ENCODE measurements around the gene CCDC82. TPM values are rescaled to one million over a fixed set of nuclear protein-coding genes. Genes with fewer than 3 reads are reported as not detected.

The CCDC82 gene
- total and polyA plus RNA-seq, 7 donors, result 6.3 to 21.4 (median 8.6) TPM

DNA sequence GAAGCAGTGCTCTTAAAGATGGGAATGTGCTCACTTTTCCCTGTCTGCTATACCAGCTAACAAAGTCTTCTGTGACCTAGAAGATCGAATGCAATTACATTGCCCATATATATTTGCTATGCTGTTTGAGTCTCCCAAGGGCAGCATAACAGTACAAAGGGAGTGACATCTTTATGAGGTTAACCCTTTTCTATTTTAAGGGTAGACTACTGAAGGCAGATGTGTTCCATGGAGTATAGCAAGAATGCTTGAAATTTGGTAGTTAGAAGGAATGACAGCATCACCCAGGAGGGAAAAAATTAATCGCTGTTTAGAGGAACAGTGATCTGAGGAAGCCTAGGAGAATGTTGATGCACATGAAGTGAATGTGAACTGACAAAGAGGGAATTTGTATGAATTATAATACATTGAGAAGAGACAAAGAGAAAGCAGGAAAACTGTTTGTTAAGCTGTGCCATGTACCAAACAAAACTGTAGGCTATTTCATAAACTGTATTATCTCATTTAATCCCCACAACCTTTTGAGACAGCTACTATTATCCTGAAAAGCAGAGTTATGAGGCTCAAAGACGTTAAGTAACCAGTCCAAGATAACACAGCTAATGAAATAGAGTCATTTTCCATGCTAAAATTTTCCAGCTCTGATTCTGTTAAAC is 59.7 kb downstream of the CCDC82 start:
- Histone ChIP-seq H3K27ac (no peak overlapping the region), H3K9me3 (no peaks in the 10 kb centered on the region), H3K27me3 (ENCODE audit: insufficient read depth in 3 of 3, low read length in 2 of 3) (no peaks in the 10 kb centered on the region), H3K4me3 (no peak overlapping the region), H3K36me3 (ENCODE audit: insufficient read depth in 1 of 2, low read depth in 1 of 2) (no peaks in the 10 kb centered on the region), H3K4me1 (no peaks in the 10 kb centered on the region)
- ATAC-seq, result no peak
- intact Hi-C loops (cut with DNase I), result no loop called here
- WGBS, 3 donors, result 69 to 72% (median 71%) methylated on average over 3 of the region's 3 CpGs
- DNase-seq, result no peak
- TF ChIP-seq, protein P1, sequence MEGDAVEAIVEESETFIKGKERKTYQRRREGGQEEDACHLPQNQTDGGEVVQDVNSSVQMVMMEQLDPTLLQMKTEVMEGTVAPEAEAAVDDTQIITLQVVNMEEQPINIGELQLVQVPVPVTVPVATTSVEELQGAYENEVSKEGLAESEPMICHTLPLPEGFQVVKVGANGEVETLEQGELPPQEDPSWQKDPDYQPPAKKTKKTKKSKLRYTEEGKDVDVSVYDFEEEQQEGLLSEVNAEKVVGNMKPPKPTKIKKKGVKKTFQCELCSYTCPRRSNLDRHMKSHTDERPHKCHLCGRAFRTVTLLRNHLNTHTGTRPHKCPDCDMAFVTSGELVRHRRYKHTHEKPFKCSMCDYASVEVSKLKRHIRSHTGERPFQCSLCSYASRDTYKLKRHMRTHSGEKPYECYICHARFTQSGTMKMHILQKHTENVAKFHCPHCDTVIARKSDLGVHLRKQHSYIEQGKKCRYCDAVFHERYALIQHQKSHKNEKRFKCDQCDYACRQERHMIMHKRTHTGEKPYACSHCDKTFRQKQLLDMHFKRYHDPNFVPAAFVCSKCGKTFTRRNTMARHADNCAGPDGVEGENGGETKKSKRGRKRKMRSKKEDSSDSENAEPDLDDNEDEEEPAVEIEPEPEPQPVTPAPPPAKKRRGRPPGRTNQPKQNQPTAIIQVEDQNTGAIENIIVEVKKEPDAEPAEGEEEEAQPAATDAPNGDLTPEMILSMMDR (IDR thresholded peaks at IDR 0.05), result no peak

DNA sequence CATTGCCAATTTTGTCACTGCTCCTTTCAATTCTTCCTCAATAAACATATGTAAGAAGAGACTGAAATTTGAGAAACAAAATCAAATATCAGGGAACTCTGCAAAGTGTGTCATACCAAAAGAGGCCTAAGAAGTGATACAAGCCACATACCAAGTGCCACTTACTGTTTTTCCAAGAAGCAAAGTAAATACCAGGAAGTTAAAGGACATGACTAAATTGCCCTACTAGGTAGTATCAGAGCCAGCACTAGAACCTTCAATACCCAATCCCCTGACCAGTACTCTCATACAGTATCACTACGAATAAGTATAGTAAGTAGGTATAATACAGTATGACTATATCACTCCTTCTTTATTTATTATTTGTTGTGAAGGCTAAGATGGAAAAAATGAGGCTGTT is 60.3 kb downstream of the CCDC82 start:
- no peak overlapping the region for H3K27ac ChIP-seq
- DNase-seq, result no peak
- no peaks in the 10 kb centered on the region for H3K9me3 ChIP-seq
- no peaks in the 10 kb centered on the region for H3K4me1 ChIP-seq
- H3K27me3 ChIP-seq (ENCODE audit: insufficient read depth in 3 of 3, low read length in 2 of 3), result no peaks in the 10 kb centered on the region
- WGBS, 3 donors, result 91% methylated on average over 1 of the region's 1 CpG
- intact Hi-C loops (cut with DNase I), result no loop called here
- TF ChIP-seq, protein P1 (IDR thresholded peaks at IDR 0.05), result no peak
- no peak overlapping the region for H3K4me3 ChIP-seq
- ATAC-seq, result no peak
- H3K36me3 ChIP-seq (ENCODE audit: insufficient read depth in 1 of 2, low read depth in 1 of 2), result no peaks in the 10 kb centered on the region

DNA sequence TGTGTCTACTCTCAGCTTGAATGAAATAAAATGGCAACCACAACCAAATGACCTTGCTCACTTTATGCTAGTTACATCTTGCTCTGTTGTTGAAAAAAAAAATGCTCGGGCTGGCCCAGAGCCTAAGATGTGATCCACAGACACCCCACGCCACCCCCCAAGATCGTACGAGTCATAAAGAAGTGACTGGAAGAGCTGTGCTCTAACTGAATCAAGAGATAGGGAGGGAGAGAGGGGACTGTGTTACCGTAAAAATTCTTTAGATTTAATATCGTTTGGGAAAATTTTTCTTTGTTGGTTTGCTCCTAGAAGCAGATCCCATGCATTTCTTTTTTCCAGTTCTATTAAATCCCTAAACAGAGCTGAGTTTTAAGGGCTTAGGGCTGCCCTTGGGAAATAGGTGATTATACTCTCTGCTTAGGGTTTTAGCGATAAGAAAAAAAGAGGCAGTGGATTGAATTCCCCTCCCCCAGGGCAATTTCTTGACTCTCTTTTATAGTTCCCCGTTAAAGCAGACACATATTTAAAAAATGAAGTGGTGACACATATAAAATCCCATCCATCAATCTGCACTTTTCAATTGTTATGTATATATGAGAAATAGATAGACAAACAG is 61.2 kb downstream of the CCDC82 start:
- ATAC-seq (no peak), DNase-seq (no peak)
- 55 to 61% (median 59%) methylated on average over 8 of the region's 8 CpGs for WGBS, 3 donors
- intact Hi-C loops (cut with DNase I), result no loop called here
- TF ChIP-seq, protein P1 (IDR thresholded peaks at IDR 0.05), result no peak
- no peaks in the 10 kb centered on the region for H3K36me3 ChIP-seq (ENCODE audit: insufficient read depth in 1 of 2, low read depth in 1 of 2)
- H3K27me3 ChIP-seq (ENCODE audit: insufficient read depth in 3 of 3, low read length in 2 of 3), result no peaks in the 10 kb centered on the region
- H3K9me3 ChIP-seq, result no peaks in the 10 kb centered on the region
- no peak overlapping the region for H3K4me3 ChIP-seq
- H3K27ac ChIP-seq, result no peak overlapping the region
- no peaks in the 10 kb centered on the region for H3K4me1 ChIP-seq

DNA sequence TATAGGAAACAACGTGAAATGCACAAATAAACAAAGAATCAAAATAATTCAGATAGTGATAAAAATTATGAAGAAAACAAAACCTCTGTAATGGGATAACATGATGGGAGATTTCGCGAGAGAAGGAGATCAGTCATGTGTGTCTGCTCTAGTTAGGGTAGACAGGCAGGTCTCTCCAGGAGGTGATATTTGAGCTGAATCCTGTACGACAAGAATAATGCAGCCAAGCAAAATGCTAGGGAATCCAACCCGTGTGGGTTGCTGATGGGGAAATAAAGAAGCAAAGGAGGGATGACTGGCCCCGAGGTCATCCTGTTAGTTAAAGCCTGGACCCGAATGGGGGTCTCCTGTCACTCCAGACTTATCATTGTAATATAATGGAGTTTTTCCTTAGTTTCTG is 62.8 kb downstream of the CCDC82 start:
- ATAC-seq (no peak), DNase-seq (no peak)
- H3K27me3 ChIP-seq (ENCODE audit: insufficient read depth in 3 of 3, low read length in 2 of 3), result no peaks in the 10 kb centered on the region
- intact Hi-C loops (cut with DNase I), result no loop called here
- no peaks in the 10 kb centered on the region for H3K36me3 ChIP-seq (ENCODE audit: insufficient read depth in 1 of 2, low read depth in 1 of 2)
- 71 to 83% (median 71%) methylated on average over 7 of the region's 7 CpGs for WGBS, 3 donors
- no peaks in the 10 kb centered on the region for H3K9me3 ChIP-seq
- no peak overlapping the region for H3K4me3 ChIP-seq
- no peak overlapping the region for H3K27ac ChIP-seq
- TF ChIP-seq, protein P1 (IDR thresholded peaks at IDR 0.05), result no peak
- H3K4me1 ChIP-seq, result no peaks in the 10 kb centered on the region

DNA sequence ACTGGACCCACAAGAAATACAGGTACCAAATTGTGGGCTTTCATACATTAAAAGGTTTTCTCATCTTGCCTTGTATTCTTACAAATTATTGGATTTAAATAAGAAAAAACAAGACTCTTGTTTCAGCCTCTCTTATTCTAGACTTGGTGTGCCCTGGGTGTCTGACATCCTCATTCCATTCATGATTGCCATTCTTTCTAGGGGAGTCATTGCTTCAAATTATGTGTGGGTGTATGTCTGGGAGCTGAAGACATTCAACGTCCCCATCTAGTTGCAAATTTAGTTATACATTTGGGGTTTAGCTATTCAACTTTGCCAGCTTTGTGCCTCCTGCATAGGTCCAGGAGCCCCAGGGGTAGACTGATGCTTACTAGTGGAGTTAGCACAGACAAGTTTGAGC is 64.8 kb downstream of the CCDC82 start:
- no peaks in the 10 kb centered on the region for H3K27me3 ChIP-seq (ENCODE audit: insufficient read depth in 3 of 3, low read length in 2 of 3)
- no peak overlapping the region for H3K4me3 ChIP-seq
- ATAC-seq (no peak), DNase-seq (no peak)
- WGBS, 3 donors, result 18 to 31% (median 22%) methylated on average over 1 of the region's 1 CpG
- TF ChIP-seq, protein P1 (IDR thresholded peaks at IDR 0.05), result no peak
- no peaks in the 10 kb centered on the region for H3K9me3 ChIP-seq
- H3K27ac ChIP-seq, result no peak overlapping the region
- intact Hi-C loops (cut with DNase I), result no loop called here
- H3K4me1 ChIP-seq, result no peaks in the 10 kb centered on the region
- H3K36me3 ChIP-seq (ENCODE audit: insufficient read depth in 1 of 2, low read depth in 1 of 2), result no peaks in the 10 kb centered on the region

Measured in psoas muscle (tissue), 8 donors.